Upper lobe of left lung (tissue), 4 donors: ENCODE results near the gene MILR1.

ENCODE experiments used
- CTCF ChIP-seq, 6 experiments: fragments of 450-650 bp in 4 of 6; fragments of 200-600 bp in 2 of 6; sonication (generic) in 2 of 6; IDR thresholded peaks; one replicate each; pipeline ENCODE4 v1.5.1; 2016 to 2019; ENCODE audit warnings: antibody characterized with exemption in 6 of 6
- EP300 ChIP-seq, 4 donors: sonication (generic); formaldehyde crosslinking; IDR thresholded peaks; one replicate each; pipeline ENCODE4 v1.5.1; 2017; ENCODE audit warnings: antibody characterized with exemption in 4 of 4, control low read depth in 2 of 4
- POLR2AphosphoS5 ChIP-seq, 2 donors: sonication (generic); formaldehyde crosslinking; IDR thresholded peaks; one replicate each; pipeline ENCODE4 v1.5.1; 2017; ENCODE audit warnings: antibody characterized with exemption in 2 of 2

GRCh38 chr17:64502809-64503208 lies 53.9 kb downstream of the MILR1 start:
- no peak for TF ChIP-seq CTCF (IDR thresholded peaks at IDR 0.05)
- TF ChIP-seq EP300 (IDR thresholded peaks at IDR 0.05), result no peak
- no peak for TF ChIP-seq POLR2AphosphoS5 (IDR thresholded peaks at IDR 0.05)
